ENCODE measurements around the gene COL23A1.
"Not testable (repeated sequence)": the region's sequence is repeated elsewhere in the genome, so short reads cannot be mapped to it uniquely, and the experiment has no call there.

Gene COL23A1

DNA sequence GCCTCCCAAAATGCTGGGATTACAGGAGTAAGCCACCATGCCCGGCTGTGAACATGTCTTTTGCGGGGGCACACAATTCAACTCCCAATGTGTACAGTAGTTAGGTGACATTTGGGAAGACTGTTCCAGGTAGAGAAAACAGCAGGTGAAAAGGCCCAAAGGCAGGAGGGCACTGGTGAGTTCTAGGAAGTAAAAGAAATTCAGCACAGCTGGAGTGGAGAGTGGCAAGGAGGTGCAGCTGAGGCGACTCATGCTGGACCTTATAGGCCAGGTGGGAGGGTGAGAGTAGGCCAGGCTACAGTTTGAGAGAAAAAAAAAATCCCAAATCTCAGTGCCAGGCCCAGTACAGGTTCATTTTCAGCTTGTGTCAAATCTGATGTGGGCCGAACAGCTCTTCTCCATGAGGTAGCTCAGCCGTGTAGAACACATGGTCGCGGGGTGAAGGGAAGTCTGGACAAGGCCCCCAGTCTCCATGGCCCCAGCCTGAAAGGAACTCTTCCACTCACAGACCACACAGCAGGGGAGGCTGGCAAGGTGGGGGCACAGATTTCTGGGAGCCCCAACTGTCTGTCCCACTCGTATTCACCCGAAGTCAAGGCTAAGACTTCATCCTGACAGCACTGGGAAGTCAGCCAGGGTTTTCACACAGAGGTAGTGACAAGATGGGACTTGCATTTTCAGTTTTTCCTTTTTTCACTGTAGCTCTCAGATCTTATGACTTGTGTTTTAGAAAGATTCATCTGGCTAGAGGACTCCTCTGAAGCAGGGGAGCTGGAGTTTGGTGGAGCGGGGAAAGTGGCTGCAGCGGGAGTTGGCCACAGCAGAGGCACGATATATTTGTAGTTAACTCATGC is 390.4 kb downstream of the COL23A1 start:
- no peak for DNase-seq

DNA sequence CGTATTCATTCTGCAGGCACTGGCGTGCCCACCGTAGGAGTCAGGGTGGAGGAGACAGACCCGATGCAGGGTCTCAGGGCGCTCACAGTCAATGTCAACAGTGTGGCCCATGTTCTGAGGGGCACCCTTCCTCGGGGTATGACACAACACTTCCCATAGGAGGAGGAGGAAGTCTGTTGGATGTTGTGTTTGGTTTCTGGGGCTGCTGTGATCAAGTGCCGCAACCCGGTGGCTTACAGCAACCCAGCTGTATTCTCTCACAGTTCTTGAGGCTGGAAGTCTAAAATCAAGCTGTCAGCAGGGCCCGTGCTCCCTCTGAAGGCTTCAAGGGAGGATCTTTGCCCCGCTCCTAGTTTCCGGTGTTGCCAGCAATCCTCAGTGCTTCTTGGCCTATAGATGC is 391.5 kb downstream of the COL23A1 start:
- DNase-seq: no peak

DNA sequence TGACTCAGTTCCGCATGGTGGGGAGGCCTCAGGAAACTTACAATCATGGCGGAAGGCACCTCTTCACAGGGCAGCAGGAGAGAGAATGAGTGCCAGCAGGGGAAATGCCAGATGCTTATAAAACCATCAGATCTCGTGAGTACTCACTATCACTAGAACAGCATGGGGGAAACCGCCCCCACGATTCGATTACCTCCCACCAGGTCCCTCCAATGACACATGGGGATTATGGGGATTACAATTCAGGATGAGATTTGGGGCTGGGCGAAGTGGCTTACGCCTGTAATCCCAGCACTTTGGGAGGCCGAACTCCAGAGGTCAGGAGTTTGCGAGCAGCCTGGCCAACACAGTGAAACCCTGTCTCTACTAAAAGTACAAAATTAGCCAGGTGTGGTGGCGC is 392.0 kb downstream of the COL23A1 start:
- not testable (repeated sequence) for DNase-seq

DNA sequence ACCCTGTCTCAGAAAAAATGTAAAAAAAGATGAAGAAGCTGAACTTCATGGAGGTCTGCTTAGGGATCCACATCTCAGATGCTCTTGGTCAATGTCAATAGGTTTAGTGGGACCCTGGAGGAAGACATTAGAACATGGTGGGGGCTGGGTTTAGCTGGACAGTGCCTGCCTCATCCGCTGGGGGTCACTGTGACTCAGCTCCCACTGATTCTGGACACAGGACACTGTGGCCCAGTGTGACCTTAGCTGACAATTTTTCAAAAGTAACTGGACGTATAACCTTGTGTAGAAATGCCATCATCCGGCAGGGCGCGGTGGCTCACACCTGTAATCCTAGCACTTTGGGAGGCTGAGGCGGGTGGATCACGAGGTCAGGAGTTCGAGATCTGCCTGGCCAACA is 393.2 kb downstream of the COL23A1 start:
- DNase-seq: no peak

DNA sequence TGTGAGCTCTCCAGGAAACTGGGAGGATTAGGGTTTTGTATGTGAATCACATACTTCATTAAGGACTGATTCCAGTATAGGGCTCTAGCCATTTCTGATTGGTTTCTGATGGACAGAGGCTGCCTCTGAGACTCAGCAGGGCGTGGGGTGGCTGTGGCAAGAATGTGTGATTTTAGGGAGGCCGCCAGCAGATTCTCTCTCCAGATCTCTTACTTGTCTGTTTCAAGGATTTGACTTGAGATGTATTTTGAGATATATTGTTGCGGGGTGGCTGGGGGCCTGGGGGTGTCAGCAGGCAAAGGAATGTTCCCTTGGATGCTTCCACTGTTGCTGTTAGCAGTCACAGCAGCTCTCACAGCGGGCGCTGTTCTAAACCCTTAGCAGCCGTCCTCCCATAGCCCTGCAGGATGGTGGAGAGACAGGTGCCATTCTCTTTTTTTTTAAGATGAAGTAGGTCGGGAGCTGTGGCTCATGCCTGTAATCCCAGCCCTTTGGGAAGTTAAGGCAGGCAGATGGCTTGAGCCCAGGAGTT is 393.8 kb downstream of the COL23A1 start:
- no peak for DNase-seq

DNA sequence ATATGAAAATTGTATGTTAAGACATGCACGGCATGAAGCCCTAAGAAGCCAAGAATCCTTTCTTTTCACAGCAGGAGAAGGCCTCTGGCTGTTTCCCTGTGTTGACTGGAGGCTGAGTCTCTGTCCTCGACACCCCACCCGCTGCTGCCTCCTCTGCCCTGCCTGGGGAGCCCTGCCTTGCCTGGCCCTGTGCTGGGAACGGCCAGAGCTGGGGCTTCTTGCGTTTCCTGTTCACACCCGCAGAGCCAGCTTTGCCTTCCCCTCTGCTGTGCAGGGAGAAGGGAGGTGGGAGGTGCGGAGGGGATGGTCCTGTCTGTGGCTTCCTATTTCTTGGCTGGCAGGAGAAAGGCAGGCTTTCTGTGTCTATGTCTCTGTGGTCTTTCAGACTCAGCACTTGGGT is 396.2 kb downstream of the COL23A1 start:
- DNase-seq: no peak

DNA sequence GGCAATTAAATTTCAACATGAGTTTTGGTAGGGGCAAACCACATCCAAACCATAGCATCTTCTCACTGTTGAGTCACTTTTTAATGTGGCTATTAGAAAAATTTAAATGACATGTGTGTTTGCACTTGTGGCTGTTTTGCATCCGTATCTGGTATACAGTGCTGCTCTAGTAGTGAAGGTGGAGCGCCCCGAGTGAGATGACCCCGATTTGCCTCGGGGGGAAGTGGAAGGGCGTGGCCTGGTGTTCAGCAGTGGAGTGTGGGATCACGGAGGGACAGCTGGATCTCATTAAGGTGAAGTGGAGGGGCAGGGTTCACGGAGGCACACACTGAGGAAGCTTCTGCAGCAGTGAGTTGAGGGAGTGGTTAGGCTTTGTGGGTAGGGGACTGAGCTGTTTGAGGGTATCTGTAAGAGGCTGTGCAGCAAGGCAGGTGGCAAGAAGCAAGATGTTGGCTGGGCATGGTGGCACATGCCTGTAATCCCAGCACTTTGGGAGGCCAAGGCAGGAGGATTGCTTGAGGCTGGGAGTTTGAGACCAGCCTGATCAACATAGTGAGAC is 396.9 kb downstream of the COL23A1 start:
- DNase-seq: no peak

DNA sequence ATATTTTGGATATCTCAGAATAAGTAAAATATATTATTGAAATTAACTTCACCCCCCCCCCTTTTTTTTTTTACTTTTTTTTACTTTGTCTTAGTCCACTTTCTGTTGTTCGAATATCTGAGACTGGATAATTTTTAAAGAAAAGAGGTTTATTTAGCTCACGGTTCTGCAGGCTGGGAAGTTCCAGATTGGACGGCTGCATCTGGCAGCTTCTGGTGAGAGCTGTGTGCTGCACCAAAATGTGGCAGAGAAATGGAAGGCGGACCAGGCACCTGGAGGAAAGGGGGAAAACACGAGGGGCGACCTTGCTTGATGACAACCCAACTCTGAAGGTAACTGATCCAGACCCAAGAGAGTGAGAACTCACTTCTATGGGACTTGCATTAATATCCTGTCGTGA is 397.4 kb downstream of the COL23A1 start:
- DNase-seq: no peak

DNA sequence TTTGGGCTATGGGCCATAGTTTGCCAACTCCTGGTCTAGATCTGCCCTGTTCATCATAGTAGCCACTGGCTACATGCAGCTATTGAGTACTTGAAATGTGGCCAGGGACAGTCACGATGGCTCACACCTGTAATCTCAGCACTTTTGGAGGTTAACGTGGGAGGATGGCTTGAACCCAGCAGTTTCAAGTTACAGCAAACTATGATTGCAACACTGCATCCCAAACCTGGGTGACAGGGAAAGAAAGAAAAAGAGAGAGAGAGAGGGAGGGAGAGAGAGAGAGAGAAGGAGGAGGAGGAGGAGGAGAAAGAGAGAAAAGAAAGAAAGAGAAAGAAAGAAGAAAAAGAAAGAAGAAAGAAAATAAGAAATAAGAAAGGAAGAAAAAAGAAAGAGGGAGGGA is 397.9 kb downstream of the COL23A1 start:
- DNase-seq: no peak

DNA sequence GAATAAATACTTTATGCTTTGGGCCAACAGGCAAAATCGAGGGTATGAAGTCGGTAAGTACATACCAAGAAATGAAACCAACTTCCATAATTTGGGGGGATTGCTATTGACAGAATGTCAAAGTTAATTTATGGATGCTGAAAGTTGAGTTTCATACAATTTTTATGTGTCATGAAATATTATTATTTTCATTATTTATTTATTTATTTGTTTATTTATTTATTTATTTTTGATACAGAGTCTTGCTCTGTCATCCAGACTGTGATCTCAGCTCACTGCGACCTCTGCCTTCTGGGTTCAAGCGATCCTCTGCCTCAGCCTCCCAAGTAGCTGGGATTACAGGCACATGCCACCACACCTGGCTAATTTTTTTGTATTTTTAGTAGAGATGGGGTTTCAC is 398.5 kb downstream of the COL23A1 start:
- DNase-seq: no peak

DNA sequence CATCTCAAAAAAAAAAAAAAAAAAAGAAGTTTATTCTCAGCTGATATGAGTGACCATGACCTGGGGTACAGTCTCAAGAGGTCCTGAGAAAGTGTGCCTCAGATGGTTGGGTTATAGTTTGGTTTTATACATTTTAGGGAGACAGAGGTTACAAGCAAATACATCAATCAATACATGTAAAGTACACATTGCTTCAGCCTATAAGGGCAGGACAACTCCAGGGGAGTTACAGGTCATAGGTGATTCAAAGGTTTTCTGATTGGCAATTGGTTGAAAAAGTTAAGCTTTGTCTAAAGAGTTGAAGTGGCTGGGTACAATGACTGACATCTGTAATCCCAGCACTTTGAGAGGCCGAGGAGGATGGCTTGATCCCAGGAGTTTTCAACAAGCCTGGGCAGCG is 400.8 kb downstream of the COL23A1 start:
- no peak for DNase-seq
